HepG2 (cell line): ENCODE results near the gene RMI2. TPM values are rescaled to one million over a fixed set of nuclear protein-coding genes. Genes with fewer than 3 reads are reported as not detected.

Source experiments
- FOSL1 ChIP-seq: sonication (generic); formaldehyde crosslinking; IDR thresholded peaks from 2 replicates; pipeline ENCODE4 v1.9.0; 2021; ENCODE audit warnings: missing genetic modification reagents, borderline replicate concordance
- FOXK2 ChIP-seq: fragments of 450-650 bp; IDR thresholded peaks from 2 replicates; pipeline ENCODE4 v1.6.1; 2016
- GABPA ChIP-seq, 2 experiments: IDR thresholded peaks; 2 replicates each; pipeline ENCODE4 v1.6.1; 2011 to 2016; ENCODE audit warnings: low read depth in 2 of 2, low read length in 1 of 2, missing biosample characterization in 1 of 2, missing genetic modification characterization in 1 of 2
- KLF12 ChIP-seq: sonication (generic); formaldehyde crosslinking; IDR thresholded peaks from 2 replicates; pipeline ENCODE4 v1.4.0; 2020; ENCODE audit warnings: missing genetic modification reagents, borderline replicate concordance
- MIXL1 ChIP-seq: IDR thresholded peaks from 2 replicates; pipeline ENCODE4 v1.6.1; 2016
- PHF5A ChIP-seq: IDR thresholded peaks from one replicate; pipeline ENCODE4 v1.6.1; 2018; ENCODE audit warnings: low read depth, missing genetic modification reagents; ENCODE audit not compliant: unreplicated experiment
- ZNF20 ChIP-seq: sonication (generic); formaldehyde crosslinking; IDR thresholded peaks from 2 replicates; pipeline ENCODE4 v1.4.0; 2020; ENCODE audit warnings: mild to moderate bottlenecking, moderate library complexity, missing genetic modification reagents
- ZNF83 ChIP-seq: sonication (generic); formaldehyde crosslinking; IDR thresholded peaks from 2 replicates; pipeline ENCODE4 v1.4.0; 2020; ENCODE audit warnings: missing genetic modification reagents, mild to moderate bottlenecking, borderline replicate concordance
- ZNF891 ChIP-seq: sonication (generic); formaldehyde crosslinking; IDR thresholded peaks from 2 replicates; pipeline ENCODE4 v1.5.0; 2020; ENCODE audit warnings: mild to moderate bottlenecking, missing genetic modification reagents
- polyA plus RNA-seq, 8 experiments: library from polyadenylated mRNA; depleted of rRNA in 3 of 8; stranded (reverse) in 7 of 8; unstranded in 1 of 8; fragments of >200 nt; fragmentation: Illumina TruSeq in 4 of 8; extraction: Trizol in 4 of 8; gene quantifications; 2 replicates each; pipeline versions ENCODE4 v1.2.1 to v1.2.3, GENCODE V29; 2011 to 2016; ENCODE audit warnings: low read depth in 4 of 8, missing spikeins in 1 of 8, mixed read lengths in 1 of 8; ENCODE audit not compliant: insufficient read depth in 1 of 8
- total RNA-seq, 5 experiments: library from RNA; depleted of rRNA; stranded (reverse); fragments of >200 nt; fragmentation: Illumina TruSeq; extraction: Trizol; gene quantifications; 2 replicates each; pipeline ENCODE4 v1.2.3, GENCODE V29; 2016; ENCODE audit warnings: low read depth in 1 of 5
- TF ChIP-seq, protein P1 (sequence below): sonication (generic); formaldehyde crosslinking; IDR thresholded peaks from 2 replicates; pipeline ENCODE4 v1.8.1; 2022; ENCODE audit warnings: low read depth, mild to moderate bottlenecking, missing genetic modification reagents
- TF ChIP-seq, protein P2 (sequence below): sonication (generic); formaldehyde crosslinking; IDR thresholded peaks from 2 replicates; pipeline ENCODE4 v1.8.0; 2022; ENCODE audit warnings: missing genetic modification reagents, mild to moderate bottlenecking, borderline replicate concordance
- TF ChIP-seq, protein P3 (sequence below): IDR thresholded peaks from 2 replicates; pipeline ENCODE4 v1.6.1; 2012; ENCODE audit warnings: low read length, improper control_type of control experiment
- TF ChIP-seq, protein P4 (sequence below): sonication (generic); formaldehyde crosslinking; IDR thresholded peaks from 2 replicates; pipeline ENCODE4 v1.4.0; 2020; ENCODE audit warnings: missing genetic modification reagents
- TF ChIP-seq, protein P5 (sequence below): sonication (generic); formaldehyde crosslinking; IDR thresholded peaks from 2 replicates; pipeline ENCODE4 v1.5.1; 2020; ENCODE audit warnings: mild to moderate bottlenecking, missing genetic modification reagents, moderate library complexity

Gene RMI2
- total and polyA plus RNA-seq, 2 of the 13 experiments (the other 11 are each of a cell fraction or from before 2014, with no cell fraction given), result 24.5 to 55.7 TPM

DNA sequence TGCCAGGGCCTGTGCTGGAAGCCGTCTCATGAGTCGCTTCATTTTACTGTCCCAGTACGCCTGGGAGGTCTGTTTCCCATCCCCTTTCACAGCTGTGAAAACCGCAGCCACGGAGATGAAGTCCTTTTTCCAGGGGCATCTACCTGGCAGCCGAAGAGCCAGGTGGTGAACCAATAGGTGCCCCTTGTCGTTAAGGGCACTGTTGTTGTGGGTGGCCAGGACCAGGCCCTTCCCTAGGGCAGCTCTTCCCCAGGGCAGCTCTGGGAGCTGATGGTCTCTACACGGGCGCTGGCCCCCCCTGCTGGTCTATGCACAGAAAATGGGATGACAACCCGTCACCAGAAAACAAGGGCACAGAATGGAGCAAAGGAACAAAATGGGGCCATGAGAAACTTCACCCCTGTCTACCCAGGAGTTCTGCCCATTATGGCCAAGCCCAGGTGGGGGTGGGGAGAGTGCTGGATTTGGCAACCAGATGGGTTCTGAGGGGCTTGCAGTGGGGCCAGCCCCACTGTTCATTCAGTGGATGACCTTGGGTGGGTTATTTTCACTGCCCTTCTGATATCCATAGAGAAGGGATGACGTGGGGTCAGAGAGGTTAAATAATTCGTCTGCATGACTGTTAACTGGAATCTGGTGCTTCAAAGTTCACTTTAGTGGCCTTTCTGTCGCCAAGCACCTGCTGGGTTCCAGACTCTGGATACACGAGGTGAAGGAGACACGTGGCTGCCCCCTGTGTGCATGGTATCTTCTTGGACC is 11.5 kb downstream of the RMI2 start (continued):
- TF ChIP-seq, protein P1, sequence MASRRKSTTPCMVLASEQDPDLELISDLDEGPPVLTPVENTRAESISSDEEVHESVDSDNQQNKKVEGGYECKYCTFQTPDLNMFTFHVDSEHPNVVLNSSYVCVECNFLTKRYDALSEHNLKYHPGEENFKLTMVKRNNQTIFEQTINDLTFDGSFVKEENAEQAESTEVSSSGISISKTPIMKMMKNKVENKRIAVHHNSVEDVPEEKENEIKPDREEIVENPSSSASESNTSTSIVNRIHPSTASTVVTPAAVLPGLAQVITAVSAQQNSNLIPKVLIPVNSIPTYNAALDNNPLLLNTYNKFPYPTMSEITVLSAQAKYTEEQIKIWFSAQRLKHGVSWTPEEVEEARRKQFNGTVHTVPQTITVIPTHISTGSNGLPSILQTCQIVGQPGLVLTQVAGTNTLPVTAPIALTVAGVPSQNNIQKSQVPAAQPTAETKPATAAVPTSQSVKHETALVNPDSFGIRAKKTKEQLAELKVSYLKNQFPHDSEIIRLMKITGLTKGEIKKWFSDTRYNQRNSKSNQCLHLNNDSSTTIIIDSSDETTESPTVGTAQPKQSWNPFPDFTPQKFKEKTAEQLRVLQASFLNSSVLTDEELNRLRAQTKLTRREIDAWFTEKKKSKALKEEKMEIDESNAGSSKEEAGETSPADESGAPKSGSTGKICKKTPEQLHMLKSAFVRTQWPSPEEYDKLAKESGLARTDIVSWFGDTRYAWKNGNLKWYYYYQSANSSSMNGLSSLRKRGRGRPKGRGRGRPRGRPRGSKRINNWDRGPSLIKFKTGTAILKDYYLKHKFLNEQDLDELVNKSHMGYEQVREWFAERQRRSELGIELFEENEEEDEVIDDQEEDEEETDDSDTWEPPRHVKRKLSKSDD (CRISPR knock-in tag), result no peak
- no peak for TF ChIP-seq PHF5A (CRISPR knock-in tag)
- TF ChIP-seq, protein P2, sequence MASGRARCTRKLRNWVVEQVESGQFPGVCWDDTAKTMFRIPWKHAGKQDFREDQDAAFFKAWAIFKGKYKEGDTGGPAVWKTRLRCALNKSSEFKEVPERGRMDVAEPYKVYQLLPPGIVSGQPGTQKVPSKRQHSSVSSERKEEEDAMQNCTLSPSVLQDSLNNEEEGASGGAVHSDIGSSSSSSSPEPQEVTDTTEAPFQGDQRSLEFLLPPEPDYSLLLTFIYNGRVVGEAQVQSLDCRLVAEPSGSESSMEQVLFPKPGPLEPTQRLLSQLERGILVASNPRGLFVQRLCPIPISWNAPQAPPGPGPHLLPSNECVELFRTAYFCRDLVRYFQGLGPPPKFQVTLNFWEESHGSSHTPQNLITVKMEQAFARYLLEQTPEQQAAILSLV (CRISPR knock-in tag), result peak; percentile 62; the same call in 1 of the 2 replicates
- TF ChIP-seq FOXK2, result no peak
- no peak for TF ChIP-seq ZNF891 (CRISPR knock-in tag)
- TF ChIP-seq GABPA (IDR thresholded peaks at IDR 0.05; ENCODE audit: low read depth, low read length), result no peak
- no peak for TF ChIP-seq GABPA (CRISPR knock-in tag; IDR thresholded peaks at IDR 0.05; ENCODE audit: low read depth)
- TF ChIP-seq ZNF83, result peak; percentile 67; the same call in 1 of the 2 replicates
- TF ChIP-seq, protein P3, sequence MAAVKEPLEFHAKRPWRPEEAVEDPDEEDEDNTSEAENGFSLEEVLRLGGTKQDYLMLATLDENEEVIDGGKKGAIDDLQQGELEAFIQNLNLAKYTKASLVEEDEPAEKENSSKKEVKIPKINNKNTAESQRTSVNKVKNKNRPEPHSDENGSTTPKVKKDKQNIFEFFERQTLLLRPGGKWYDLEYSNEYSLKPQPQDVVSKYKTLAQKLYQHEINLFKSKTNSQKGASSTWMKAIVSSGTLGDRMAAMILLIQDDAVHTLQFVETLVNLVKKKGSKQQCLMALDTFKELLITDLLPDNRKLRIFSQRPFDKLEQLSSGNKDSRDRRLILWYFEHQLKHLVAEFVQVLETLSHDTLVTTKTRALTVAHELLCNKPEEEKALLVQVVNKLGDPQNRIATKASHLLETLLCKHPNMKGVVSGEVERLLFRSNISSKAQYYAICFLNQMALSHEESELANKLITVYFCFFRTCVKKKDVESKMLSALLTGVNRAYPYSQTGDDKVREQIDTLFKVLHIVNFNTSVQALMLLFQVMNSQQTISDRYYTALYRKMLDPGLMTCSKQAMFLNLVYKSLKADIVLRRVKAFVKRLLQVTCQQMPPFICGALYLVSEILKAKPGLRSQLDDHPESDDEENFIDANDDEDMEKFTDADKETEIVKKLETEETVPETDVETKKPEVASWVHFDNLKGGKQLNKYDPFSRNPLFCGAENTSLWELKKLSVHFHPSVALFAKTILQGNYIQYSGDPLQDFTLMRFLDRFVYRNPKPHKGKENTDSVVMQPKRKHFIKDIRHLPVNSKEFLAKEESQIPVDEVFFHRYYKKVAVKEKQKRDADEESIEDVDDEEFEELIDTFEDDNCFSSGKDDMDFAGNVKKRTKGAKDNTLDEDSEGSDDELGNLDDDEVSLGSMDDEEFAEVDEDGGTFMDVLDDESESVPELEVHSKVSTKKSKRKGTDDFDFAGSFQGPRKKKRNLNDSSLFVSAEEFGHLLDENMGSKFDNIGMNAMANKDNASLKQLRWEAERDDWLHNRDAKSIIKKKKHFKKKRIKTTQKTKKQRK, result no peak
- no peak for TF ChIP-seq ZNF20
- TF ChIP-seq, protein P4, sequence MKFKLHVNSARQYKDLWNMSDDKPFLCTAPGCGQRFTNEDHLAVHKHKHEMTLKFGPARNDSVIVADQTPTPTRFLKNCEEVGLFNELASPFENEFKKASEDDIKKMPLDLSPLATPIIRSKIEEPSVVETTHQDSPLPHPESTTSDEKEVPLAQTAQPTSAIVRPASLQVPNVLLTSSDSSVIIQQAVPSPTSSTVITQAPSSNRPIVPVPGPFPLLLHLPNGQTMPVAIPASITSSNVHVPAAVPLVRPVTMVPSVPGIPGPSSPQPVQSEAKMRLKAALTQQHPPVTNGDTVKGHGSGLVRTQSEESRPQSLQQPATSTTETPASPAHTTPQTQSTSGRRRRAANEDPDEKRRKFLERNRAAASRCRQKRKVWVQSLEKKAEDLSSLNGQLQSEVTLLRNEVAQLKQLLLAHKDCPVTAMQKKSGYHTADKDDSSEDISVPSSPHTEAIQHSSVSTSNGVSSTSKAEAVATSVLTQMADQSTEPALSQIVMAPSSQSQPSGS (CRISPR knock-in tag), result no peak
- TF ChIP-seq, protein P5, sequence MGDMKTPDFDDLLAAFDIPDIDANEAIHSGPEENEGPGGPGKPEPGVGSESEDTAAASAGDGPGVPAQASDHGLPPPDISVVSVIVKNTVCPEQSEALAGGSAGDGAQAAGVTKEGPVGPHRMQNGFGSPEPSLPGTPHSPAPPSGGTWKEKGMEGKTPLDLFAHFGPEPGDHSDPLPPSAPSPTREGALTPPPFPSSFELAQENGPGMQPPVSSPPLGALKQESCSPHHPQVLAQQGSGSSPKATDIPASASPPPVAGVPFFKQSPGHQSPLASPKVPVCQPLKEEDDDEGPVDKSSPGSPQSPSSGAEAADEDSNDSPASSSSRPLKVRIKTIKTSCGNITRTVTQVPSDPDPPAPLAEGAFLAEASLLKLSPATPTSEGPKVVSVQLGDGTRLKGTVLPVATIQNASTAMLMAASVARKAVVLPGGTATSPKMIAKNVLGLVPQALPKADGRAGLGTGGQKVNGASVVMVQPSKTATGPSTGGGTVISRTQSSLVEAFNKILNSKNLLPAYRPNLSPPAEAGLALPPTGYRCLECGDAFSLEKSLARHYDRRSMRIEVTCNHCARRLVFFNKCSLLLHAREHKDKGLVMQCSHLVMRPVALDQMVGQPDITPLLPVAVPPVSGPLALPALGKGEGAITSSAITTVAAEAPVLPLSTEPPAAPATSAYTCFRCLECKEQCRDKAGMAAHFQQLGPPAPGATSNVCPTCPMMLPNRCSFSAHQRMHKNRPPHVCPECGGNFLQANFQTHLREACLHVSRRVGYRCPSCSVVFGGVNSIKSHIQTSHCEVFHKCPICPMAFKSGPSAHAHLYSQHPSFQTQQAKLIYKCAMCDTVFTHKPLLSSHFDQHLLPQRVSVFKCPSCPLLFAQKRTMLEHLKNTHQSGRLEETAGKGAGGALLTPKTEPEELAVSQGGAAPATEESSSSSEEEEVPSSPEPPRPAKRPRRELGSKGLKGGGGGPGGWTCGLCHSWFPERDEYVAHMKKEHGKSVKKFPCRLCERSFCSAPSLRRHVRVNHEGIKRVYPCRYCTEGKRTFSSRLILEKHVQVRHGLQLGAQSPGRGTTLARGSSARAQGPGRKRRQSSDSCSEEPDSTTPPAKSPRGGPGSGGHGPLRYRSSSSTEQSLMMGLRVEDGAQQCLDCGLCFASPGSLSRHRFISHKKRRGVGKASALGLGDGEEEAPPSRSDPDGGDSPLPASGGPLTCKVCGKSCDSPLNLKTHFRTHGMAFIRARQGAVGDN (CRISPR knock-in tag), result peak; percentile 90
- TF ChIP-seq MIXL1, result peak; percentile 64; the same call in 1 of the 2 replicates
- 0 out of 2 replicates have a peak, but pooled peaks have one; percentile 58 for TF ChIP-seq KLF12 (CRISPR knock-in tag)
- no peak for TF ChIP-seq FOSL1 (CRISPR knock-in tag)
